Measurements from ENCODE around the gene SH2D2A. TPM values are rescaled to one million over a fixed set of nuclear protein-coding genes. Genes with fewer than 3 reads are reported as not detected.
"Not testable (repeated sequence)": the region's sequence is repeated elsewhere in the genome, so short reads cannot be mapped to it uniquely, and the experiment has no call there.

Gene SH2D2A
- total RNA-seq, 1 donor from 2014 or later, result 1.0 TPM

DNA sequence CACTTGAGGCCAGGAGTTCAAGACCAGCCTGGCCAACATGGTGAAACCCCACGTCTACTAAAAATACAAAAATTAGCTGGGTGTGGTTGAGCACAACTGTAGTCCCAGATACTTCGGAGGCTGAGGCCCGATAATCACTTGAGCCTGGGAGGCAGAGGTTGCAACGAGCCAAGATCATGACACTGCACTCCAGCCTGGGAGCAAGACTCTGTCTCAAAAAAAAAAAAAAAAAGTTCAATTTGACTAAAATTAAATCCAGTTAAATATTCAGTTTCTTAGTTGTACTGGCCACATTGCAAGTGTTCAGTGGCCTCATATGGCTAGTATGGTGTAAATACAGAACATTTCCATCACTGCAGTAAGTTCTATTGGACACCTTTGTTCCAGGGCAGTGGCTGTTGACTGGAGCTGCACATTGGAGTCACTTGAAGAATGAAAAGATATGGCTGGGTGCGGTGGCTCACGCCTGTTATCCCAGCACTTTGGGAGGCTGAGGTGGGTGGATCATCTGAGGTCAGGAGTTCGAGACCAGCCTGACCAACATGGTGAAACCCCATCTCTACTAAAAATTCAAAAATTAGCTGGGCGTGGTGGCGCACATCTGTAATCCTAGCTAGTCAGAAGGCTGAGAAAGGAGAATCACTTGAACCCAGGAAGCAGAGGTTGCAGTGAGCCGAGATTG, 58.9 kb downstream of the SH2D2A start:
- DNase-seq; ATAC-seq; intact Hi-C loops (cut with micrococcal nuclease): not testable (repeated sequence)

DNA sequence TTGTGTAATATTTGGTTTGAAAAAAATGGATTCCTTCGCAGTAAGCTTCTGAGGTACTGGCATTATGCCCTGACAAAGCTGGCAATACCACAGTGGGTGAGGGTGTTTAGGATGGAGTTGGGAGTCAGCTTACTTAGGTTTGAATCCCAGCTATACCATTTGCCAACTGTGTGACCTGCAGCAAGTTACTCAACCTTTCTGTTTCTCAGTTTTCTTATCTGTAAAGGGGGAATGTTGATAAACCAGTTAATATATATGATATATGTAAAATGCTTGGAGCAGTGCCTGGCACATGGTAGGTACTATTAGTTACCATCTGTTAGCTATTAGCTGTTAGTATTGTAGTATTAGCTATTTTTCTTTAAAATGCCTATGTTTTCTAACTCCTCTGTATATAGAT, 60.3 kb downstream of the SH2D2A start:
- ATAC-seq, result no peak
- intact Hi-C loops (cut with micrococcal nuclease), result no loop called here

More for the DNA sequence above, 60.3 kb downstream of the SH2D2A start:
- no peak for DNase-seq

Other genes starting within 250 kb of the SH2D2A start
- 0.42 TPM for gene IQGAP3, start 244.3 kb downstream of the SH2D2A start, total RNA-seq
- gene TTC24, start 237.1 kb downstream of the SH2D2A start, total RNA-seq, result not detected
- 123 TPM for gene NAXE, start 225.1 kb downstream of the SH2D2A start, total RNA-seq
- gene GPATCH4, start 215.4 kb downstream of the SH2D2A start, total RNA-seq, result 14.1 TPM
- 1.5 TPM for gene HAPLN2, start 197.4 kb downstream of the SH2D2A start, total RNA-seq
- gene BCAN, start 174.7 kb downstream of the SH2D2A start, total RNA-seq, result 0.52 TPM
- 94.7 TPM for gene NES, start 139.4 kb downstream of the SH2D2A start, total RNA-seq
- gene CRABP2, start 111.3 kb downstream of the SH2D2A start, total RNA-seq, result 0.74 TPM
- 14.7 TPM for gene METTL25B, start 88.4 kb downstream of the SH2D2A start, total RNA-seq
- gene ISG20L2, start 88.1 kb downstream of the SH2D2A start, total RNA-seq, result 12.0 TPM
- 96.1 TPM for gene MRPL24, start 75.8 kb downstream of the SH2D2A start, total RNA-seq
- gene HDGF, start 65.2 kb downstream of the SH2D2A start, total RNA-seq, result 185 TPM
- gene PRCC, start 49.3 kb downstream of the SH2D2A start, total RNA-seq, result 41.3 TPM
- gene INSRR, start 42.3 kb upstream of the SH2D2A start, total RNA-seq, result 0.72 TPM
- gene NTRK1, start 44.0 kb upstream of the SH2D2A start, total RNA-seq, result 0.69 TPM
- 8.2 TPM for gene PEAR1, start 76.9 kb upstream of the SH2D2A start, total RNA-seq
- 0.17 TPM for gene LRRC71, start 103.8 kb upstream of the SH2D2A start, total RNA-seq
- gene ARHGEF11, start 228.9 kb upstream of the SH2D2A start, total RNA-seq, result 28.8 TPM